HCT116 (cell line): ENCODE results near the gene STAM.

ENCODE experiments used
- CTCF ChIP-seq, 3 experiments: fragments of 200-600 bp in 1 of 3; sonication (generic) in 1 of 3; IDR thresholded peaks in 2 of 3; conservative IDR thresholded peaks in 1 of 3; 2 replicates each; pipeline ENCODE4 v1.5.1; 2012 to 2017; ENCODE audit warnings: low read depth in 2 of 3, low read length in 2 of 3, antibody characterized with exemption in 1 of 3, borderline replicate concordance in 1 of 3, control low read depth in 1 of 3, mild to moderate bottlenecking in 1 of 3, mixed read lengths in 1 of 3, mixed run types in 1 of 3, moderate library complexity in 1 of 3; ENCODE audit not compliant: insufficient read depth in 1 of 3
- EGR1 ChIP-seq: IDR thresholded peaks from 2 replicates; pipeline ENCODE4 v1.6.1; 2012; ENCODE audit warnings: low read depth
- EZH2 ChIP-seq: fragments of 200-600 bp; sonication (generic); IDR thresholded peaks from 2 replicates; pipeline ENCODE4 v1.6.1; 2017; ENCODE audit warnings: antibody characterized with exemption, mixed run types
- JUND ChIP-seq: IDR thresholded peaks from 2 replicates; pipeline ENCODE4 v1.6.1; 2012
- POLR2A ChIP-seq: IDR thresholded peaks from 2 replicates; pipeline ENCODE4 v1.7.0; 2011; ENCODE audit warnings: borderline replicate concordance; ENCODE audit not compliant: insufficient read depth, insufficient read length; ENCODE audit errors: extremely low read depth
- REST ChIP-seq: IDR thresholded peaks from 2 replicates; pipeline ENCODE4 v1.6.1; 2012; ENCODE audit warnings: low read depth
- SP1 ChIP-seq: IDR thresholded peaks from 2 replicates; pipeline ENCODE4 v1.6.1; 2012; ENCODE audit warnings: low read depth
- ZBTB33 ChIP-seq: IDR thresholded peaks from 2 replicates; pipeline ENCODE4 v1.6.1; 2011; ENCODE audit warnings: mild to moderate bottlenecking, low read length, moderate library complexity; ENCODE audit not compliant: insufficient replicate concordance; ENCODE audit errors: extremely low read depth
- ZNF274 ChIP-seq: fragments of 200-500 bp; sonication (Bioruptor generic); IDR thresholded peaks from 2 replicates; pipeline ENCODE4 v1.6.1; 2014; ENCODE audit warnings: mild to moderate bottlenecking, low read depth, low read length, inconsistent platforms

GRCh38 chr10:17648243-17649035 is 4.5 kb downstream of the STAM start:
- TF ChIP-seq CTCF (IDR thresholded peaks at IDR 0.05 in 2 of 3, conservative IDR thresholded peaks at IDR 0.05 in 1 of 3; ENCODE audit: borderline replicate concordance in 1 of 3, insufficient read depth in 1 of 3, low read depth in 2 of 3, low read length in 2 of 3) (no peak), POLR2A (no peak), EGR1 (no peak), ZBTB33 (no peak), REST (no peak), SP1 (no peak), JUND (no peak), EZH2 (no peak), ZNF274 (no peak)
